NCI-H2081 (cell line): ENCODE measurements around the gene GRID2.
A peak's percentile ranks its signal among the peaks of the same experiment; 100 is the strongest.

ENCODE experiments used
- DNase-seq, 2 experiments: peaks; one replicate each; lab custom pipeline; 2025; lab: John Stamatoyannopoulos, UW

GRID2 gene

DNA sequence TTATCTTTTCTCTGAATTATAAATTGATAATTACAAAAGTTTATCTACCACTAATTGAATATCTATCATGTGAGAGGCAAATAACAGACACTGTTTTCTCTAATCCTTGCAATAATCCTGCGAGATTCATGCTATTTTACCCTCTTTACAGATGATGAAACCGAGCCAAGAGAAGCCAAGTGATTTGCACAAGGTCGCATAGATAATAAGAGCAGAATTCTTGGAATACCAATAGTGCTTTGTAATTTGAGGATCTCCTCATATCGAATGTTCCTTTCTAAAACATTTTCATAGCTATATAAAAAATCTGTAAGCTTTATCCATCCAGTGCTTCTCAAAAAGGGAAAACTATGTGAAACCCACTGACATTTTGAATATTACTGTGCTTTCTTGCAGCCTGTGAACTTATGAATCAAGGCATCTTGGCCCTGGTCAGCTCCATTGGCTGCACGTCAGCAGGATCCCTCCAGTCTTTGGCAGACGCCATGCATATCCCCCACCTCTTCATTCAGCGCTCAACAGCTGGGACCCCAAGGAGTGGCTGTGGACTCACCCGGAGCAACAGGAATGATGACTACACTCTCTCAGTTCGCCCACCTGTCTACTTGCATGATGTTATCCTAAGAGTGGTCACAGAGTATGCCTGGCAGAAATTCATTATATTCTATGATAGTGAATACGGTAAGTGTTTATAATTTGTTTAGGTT is 781.0 kb downstream of the GRID2 start:
- DNase-seq: no peak

GRCh38 chr4:93086356-93086755 is 782.6 kb downstream of the GRID2 start:
- DNase-seq: no peak

- DNase-seq: no peak
Measured at GRCh38 chr4:93092765-93093164, 789.0 kb downstream of the GRID2 start.

DNA sequence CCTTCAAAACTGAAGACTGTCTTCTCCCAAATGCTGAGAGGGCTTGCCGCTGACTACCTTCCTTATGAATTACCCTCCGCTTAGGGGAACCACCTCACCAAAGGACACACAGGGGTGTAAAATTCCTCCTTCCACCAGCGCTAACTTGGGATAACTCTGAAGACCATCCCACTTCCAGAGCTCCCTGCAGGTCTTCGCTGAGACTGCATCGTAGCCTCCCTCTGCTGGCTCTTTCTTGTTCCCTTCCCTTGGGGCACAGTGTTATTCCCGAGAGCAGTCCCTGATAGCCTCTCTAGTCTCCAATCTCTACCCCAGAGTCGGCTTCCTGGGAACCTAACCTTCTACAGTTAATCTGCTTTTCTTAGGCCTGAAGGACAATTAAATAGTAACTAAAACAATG is 799.3 kb downstream of the GRID2 start:
- DNase-seq: no peak

GRCh38 chr4:93116624-93117023 is 812.9 kb downstream of the GRID2 start:
- no peak for DNase-seq

DNA sequence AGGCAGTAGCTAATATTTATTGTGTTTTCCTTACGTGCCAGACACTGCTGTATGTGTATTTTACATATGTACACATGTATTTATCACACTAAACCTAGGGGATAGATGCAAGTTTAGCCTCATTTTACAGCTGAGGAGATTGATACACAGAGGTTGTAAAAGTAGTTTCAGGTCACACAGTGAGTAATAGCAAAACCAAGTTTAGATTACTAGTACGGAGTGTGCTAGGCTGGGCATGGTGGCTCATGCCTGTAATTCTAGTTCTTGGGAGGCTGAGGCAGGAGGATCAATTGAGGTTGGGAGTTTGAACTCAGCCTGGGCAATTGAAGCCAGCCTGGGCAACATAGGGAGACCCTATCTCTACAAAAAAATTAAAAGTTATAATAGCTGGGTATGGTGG is 823.7 kb downstream of the GRID2 start:
- DNase-seq: no peak

GRCh38 chr4:93132631-93133030 is 828.9 kb downstream of the GRID2 start:
- DNase-seq: no peak

DNA sequence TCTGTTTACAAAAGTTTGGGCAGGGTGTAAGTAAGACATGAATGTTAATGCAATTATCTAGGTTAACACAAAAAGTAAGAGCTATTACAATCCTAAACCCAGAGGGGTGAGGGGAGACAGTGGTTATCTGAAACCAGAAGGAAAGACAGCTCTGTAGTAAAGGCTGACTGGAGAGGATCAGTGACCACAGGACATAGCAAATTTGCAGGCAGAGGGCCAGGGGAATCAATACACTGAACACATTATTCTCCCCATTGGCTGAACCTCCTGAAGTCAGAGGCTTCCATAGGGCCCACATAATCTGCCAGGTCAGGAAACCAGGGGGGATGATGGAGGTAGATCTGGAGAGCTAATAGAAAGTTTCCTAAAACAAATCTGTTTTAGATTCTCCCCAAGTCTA is 835.4 kb downstream of the GRID2 start:
- no peak for DNase-seq

GRCh38 chr4:93143902-93144301 is 840.1 kb downstream of the GRID2 start:
- DNase-seq: no peak

DNA sequence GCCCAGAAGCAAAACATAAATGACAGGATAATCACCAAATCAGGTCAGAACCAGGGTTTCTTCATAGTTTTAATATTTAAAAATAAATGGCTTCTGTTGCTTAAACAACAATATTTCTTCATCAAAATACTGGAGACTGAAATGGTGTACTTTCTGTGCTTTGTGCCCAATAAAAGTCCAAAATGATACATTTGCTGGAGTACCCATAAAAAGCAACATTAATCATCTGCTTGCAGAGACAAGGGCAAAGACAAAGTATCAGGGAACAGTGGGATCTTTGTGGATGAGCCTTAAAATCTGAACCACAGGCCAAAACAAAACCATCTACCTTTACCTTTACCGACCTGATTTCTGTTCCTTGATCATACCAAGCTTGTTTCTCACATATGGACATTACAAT is 840.9 kb downstream of the GRID2 start:
- no peak for DNase-seq

DNA sequence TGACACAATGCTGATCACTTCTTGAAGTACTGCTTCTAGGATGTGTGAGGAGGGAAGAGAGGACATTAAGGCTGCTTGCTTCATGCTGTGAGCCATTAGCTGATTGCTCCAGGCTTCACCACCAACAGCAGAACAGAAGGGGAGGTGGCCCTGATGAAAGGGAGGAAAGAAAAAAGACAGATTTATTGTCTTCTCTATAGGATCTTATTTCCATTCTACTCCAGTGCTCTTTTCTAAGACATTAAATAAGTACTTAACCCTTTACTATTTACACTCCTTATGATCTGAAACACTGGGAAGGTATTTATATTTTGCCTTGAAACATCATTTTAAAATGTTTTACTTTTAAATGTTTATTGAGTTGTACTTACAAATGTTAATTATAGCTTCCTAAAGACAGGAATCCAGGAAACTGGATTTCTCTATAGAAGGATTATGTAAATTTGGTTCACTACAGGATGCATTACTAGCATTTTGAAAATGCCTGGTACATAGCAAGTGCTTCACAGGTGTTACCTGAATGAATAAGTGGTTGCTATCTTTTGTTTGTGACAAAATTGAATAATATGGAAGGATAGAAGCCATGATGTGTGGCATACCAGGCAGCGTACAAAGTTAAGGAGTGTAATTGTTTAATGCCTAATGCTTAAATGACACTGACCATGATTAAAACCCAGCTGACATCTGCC is 843.9 kb downstream of the GRID2 start:
- peak; percentile 34 to 60 for DNase-seq

- DNase-seq: no peak
Measured at GRCh38 chr4:93152491-93152890, 848.7 kb downstream of the GRID2 start.

DNA sequence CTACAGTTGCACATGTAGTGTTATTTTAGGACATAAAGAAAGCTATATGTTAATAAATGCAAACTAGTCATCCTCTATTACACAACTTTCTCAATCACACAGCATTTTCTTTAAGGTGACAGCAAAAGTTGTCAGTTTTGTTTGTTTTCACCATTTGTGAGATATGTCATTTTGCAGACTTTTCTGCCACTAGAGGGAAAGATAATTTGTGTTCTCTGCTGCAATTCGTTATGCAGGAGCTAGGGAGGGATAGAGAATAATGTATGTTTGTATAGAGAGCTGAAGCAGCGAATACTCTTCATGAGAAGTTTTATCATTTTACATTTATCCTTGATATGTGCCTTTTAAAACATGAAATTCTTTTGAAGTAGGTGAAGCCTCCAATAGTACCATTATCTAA is 854.2 kb downstream of the GRID2 start:
- DNase-seq: no peak

DNA sequence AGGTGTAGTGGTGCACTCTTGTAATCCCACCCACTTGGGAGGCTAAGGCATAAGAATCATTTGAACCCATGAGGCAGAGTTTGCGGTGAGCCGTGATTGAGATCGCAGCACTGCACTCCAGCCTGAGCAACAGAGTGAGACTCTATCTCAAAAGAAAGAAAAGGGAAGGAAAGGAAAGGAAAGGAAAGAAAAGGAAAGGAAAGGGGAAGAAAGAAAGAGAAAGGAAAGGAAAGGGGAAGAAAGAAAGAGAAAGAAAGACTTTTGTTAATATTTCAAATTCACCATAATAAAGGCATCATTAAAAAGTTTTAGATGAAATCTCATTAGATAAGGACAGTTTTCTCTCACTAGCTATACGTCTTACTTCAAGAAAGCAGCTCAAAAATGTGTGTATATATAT is 864.3 kb downstream of the GRID2 start:
- DNase-seq: no peak

DNA sequence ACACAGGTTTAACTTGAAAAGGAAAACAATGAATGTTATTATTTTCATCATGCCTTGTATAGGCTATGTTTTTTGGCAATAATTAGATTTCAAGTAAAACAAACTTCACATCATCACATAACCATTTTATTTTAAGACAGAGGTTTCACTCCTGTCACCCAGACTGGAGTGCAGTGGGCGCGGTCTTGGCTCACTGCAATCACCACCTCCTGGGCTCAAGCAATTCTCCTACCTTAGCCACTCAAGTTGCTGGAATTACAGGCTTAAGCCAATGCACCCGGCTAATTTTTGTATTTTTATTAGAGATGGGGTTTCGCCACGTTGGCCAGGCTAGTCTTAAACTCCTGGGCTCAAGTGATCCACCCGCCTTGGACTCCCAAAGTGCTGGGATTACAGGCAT is 866.2 kb downstream of the GRID2 start:
- no peak for DNase-seq

DNA sequence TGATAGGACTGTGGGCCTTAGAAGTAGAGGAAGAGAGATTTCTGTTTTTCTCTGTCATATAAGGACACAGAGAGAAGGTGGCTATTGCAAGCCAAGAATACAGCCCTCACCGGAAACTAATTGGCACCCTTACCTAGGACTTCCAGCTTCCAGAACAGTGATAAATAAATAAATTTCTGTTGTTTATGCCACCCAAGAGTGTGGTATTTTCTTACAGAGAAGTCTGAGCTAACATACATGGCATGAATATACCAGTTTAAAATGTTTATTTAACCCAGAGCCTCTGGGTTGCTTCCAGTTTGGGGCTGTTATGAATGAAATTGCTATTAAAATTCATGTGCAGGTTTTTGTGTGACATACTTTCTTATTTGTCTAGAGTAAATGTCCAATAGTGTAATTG is 870.8 kb downstream of the GRID2 start:
- peak; percentile 12 to 54 for DNase-seq

- DNase-seq: no peak
Measured at GRCh38 chr4:93178279-93178678, 874.5 kb downstream of the GRID2 start.

- DNase-seq: no peak
Measured at GRCh38 chr4:93179044-93179443, 875.3 kb downstream of the GRID2 start.

- DNase-seq: peak in 1 of 2 experiments; percentile 39
Measured at GRCh38 chr4:93182722-93183121, 879.0 kb downstream of the GRID2 start.

DNA sequence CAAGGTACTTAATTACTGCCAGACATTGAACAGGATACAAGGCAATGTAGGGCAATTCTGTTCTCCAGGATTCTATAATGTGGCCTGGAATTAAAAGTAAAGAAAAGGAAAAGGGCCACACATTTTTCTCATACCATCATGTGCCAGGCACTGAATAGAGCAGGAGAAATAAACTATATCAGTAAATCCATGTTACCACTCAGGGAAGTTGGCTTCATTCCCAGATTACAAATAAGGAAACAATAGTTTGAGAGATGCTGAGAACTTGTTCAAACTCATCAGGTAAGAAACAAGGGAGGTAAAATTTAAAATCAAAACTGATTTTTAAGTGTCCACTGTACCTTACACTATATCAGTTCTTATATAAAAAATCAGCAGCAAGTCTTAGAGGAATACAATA is 879.8 kb downstream of the GRID2 start:
- DNase-seq: peak; percentile 3 to 74

GRCh38 chr4:93184053-93184452 is 880.3 kb downstream of the GRID2 start:
- DNase-seq: peak; percentile 55 to 85

DNA sequence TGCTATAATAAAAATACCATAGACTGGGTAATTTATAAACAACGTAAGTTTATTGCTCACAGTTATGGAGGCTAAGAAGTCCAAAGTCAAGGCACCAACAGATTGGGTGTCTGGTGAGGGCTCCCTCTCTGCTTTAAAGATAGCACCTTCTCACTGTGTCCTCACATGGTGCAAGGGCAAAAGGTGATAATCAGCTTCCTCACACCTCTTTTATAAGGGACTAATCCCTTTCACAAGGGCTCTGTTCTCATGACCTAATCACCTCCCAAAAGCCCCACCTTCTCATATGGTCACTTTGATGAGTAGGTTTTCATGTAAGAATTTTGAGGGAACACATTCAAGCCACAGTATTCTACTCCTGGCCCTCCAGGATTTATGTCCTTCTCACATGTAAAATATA is 883.1 kb downstream of the GRID2 start:
- no peak for DNase-seq

- no peak for DNase-seq
Measured at GRCh38 chr4:93187466-93187865, 883.7 kb downstream of the GRID2 start.

- no peak for DNase-seq
Measured at GRCh38 chr4:93187892-93188291, 884.1 kb downstream of the GRID2 start.
